ENCODE measurements around the gene SRRM4. TPM values are rescaled to one million over a fixed set of nuclear protein-coding genes. Genes with fewer than 3 reads are reported as not detected.

Gene SRRM4
- total RNA-seq, 1 donor from 2014 or later = 0.19 TPM

- Histone ChIP-seq H3K27ac (replicated peaks) (no peak overlapping the region), H3K36me3 (no peaks in the 10 kb centered on the region), H3K4me1 (peaks cover 9% of the 10 kb centered on the region), H3K27me3 (ENCODE audit: low read depth) (peaks cover 21% of the 10 kb centered on the region), H3K4me3 (no peak overlapping the region), H3K9me3 (replicated peaks) (no peaks in the 10 kb centered on the region)
- intact Hi-C loops (cut with micrococcal nuclease) = no loop called here
- TF ChIP-seq CTCF (IDR thresholded peaks at IDR 0.05; ENCODE audit: borderline replicate concordance) = no peak
- no peak for DNase-seq
Measured at GRCh38 chr12:119071638-119072231, 90.4 kb downstream of the SRRM4 start.

- no peaks in the 10 kb centered on the region for H3K9me3 ChIP-seq (replicated peaks)
- H3K4me1 ChIP-seq = peaks cover 9% of the 10 kb centered on the region
- no peak for DNase-seq
- no peak overlapping the region for H3K27ac ChIP-seq (replicated peaks)
- no peak for TF ChIP-seq CTCF (IDR thresholded peaks at IDR 0.05; ENCODE audit: borderline replicate concordance)
- H3K27me3 ChIP-seq (ENCODE audit: low read depth) = peaks cover 21% of the 10 kb centered on the region
- intact Hi-C loops (cut with micrococcal nuclease) = no loop called here
- no peak overlapping the region for H3K4me3 ChIP-seq
- H3K36me3 ChIP-seq = no peaks in the 10 kb centered on the region
Measured at GRCh38 chr12:119072440-119072839, 91.1 kb downstream of the SRRM4 start.

GRCh38 chr12:119075222-119075787 is 94.0 kb downstream of the SRRM4 start:
- no peak for TF ChIP-seq CTCF (IDR thresholded peaks at IDR 0.05; ENCODE audit: borderline replicate concordance)
- Histone ChIP-seq H3K9me3 (replicated peaks) (no peaks in the 10 kb centered on the region), H3K27ac (replicated peaks) (no peak overlapping the region), H3K27me3 (ENCODE audit: low read depth) (peaks cover 23% of the 10 kb centered on the region), H3K4me3 (no peak overlapping the region), H3K36me3 (no peaks in the 10 kb centered on the region), H3K4me1 (no peaks in the 10 kb centered on the region)
- DNase-seq = no peak
- intact Hi-C loops (cut with micrococcal nuclease) = no loop called here

- no peak for TF ChIP-seq CTCF (IDR thresholded peaks at IDR 0.05; ENCODE audit: borderline replicate concordance)
- no peak overlapping the region for H3K27ac ChIP-seq (replicated peaks)
- no peak for DNase-seq
- H3K9me3 ChIP-seq (replicated peaks) = no peaks in the 10 kb centered on the region
- no peak overlapping the region for H3K4me3 ChIP-seq
- intact Hi-C loops (cut with micrococcal nuclease) = no loop called here
- H3K36me3 ChIP-seq = no peaks in the 10 kb centered on the region
- peaks cover 23% of the 10 kb centered on the region for H3K27me3 ChIP-seq (ENCODE audit: low read depth)
- H3K4me1 ChIP-seq = no peaks in the 10 kb centered on the region
Measured at GRCh38 chr12:119075918-119076317, 94.6 kb downstream of the SRRM4 start.

GRCh38 chr12:119079530-119079929 is 98.2 kb downstream of the SRRM4 start:
- H3K36me3 ChIP-seq = no peaks in the 10 kb centered on the region
- intact Hi-C loops (cut with micrococcal nuclease) = no loop called here
- no peak overlapping the region for H3K4me3 ChIP-seq
- no peak for TF ChIP-seq CTCF (IDR thresholded peaks at IDR 0.05; ENCODE audit: borderline replicate concordance)
- H3K27me3 ChIP-seq (ENCODE audit: low read depth) = peaks cover 23% of the 10 kb centered on the region
- no peak for DNase-seq
- no peak overlapping the region for H3K27ac ChIP-seq (replicated peaks)
- peaks cover 10% of the 10 kb centered on the region for H3K4me1 ChIP-seq
- no peaks in the 10 kb centered on the region for H3K9me3 ChIP-seq (replicated peaks)
